ENCODE measurements around the gene NPRL2. TPM values are rescaled to one million over a fixed set of nuclear protein-coding genes. Genes with fewer than 3 reads are reported as not detected.

The NPRL2 gene
- total and polyA plus RNA-seq, 2 of the 13 experiments (the other 11 are each of a cell fraction or from before 2014, with no cell fraction given) = 30.6 to 51.4 TPM

DNA sequence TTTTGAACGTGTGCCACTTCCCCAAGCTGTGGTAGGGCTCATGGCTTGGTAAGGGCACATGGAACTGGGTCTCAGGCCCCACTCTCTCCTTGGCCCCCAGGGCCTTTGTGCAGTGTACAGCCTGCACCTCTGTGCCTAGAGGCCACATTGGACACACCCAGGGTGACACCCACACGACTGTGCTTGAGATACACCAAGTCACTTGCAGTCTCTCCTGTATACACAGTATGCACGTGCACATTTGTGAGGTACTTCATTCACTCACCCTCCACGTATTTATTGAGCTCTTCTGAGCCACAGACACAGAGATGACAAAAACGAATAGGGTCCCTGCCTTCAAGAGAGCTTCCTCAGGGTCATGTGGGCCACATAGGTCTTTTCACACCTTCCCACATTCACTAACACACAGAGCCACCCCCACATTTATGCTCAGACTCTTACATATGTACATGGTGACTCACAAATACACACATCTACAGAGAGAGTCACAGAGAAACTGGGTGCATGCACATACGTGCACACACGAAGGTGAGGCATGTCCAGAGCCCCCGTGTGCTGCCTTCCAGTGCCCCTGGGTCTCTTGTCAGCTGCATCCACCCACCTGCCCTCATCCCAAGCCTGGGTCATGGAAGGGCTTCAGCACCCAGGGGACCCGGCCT, 18.6 kb upstream of the NPRL2 start:
- H3K27ac ChIP-seq (ENCODE audit: extremely low read length, insufficient read depth, low read length) = no peak overlapping the region
- no peak overlapping the region for H3K9ac ChIP-seq (ENCODE audit: insufficient read depth, low read depth, low read length)
- no peak for FAIRE-seq
- TF ChIP-seq JUND (CRISPR knock-in tag; IDR thresholded peaks at IDR 0.05) = no peak
- no peak for TF ChIP-seq POLR2G (IDR thresholded peaks at IDR 0.05; ENCODE audit: low read depth, low read length)
- no peak for TF ChIP-seq ZNF207 (IDR thresholded peaks at IDR 0.05; ENCODE audit: borderline replicate concordance)
- CTCF ChIA-PET (ENCODE audit: low intra/inter-chr PET ratio, low total read pairs) = no interaction called here
- H3K4me2 ChIP-seq (ENCODE audit: low read depth, low read length) = no peak overlapping the region
- no peak for DNase-seq (ENCODE audit: low spot score)
- POLR2A ChIA-PET = no interaction called here
- H3K4me1 ChIP-seq (ENCODE audit: insufficient read depth, low read length) = peaks cover 7% of the 10 kb centered on the region
- BruUV-seq (replicated peaks) = no TSS peak
- H3K9me3 ChIP-seq (ENCODE audit: low read length) = no peaks in the 10 kb centered on the region
- no peaks in the 10 kb centered on the region for H3K79me2 ChIP-seq (ENCODE audit: insufficient read depth, low read length)
- intact Hi-C loops (cut with micrococcal nuclease; ENCODE audit: unreplicated experiment) (no loop called here), in situ Hi-C loops (cut with HindIII; ENCODE audit: extremely low pct_ligation_motif_present, low pct_unique_long_range_greater_than_20kb) (no loop called here)
- no peak for ATAC-seq
- H3K4me3 ChIP-seq (replicated peaks in 1 of 3; ENCODE audit: insufficient read depth in 1 of 3, low read depth in 2 of 3, low read length in 3 of 3) = no peak overlapping the region
- WGBS (ENCODE audit: low lambda C conversion rate) = 27% methylated on average over 6 of the region's 9 CpGs
- no peaks in the 10 kb centered on the region for H3K36me3 ChIP-seq (replicated peaks in 1 of 2; ENCODE audit: control insufficient read depth in 1 of 2, insufficient read depth in 2 of 2, low read length in 2 of 2)
- peaks cover 14 to 70% of the 10 kb centered on the region in 2 experiments; a peak in 4 of 5 replicates for H3K27me3 ChIP-seq (ENCODE audit: control insufficient read depth in 1 of 2, insufficient read depth in 2 of 2, low read length in 2 of 2)
- H4K20me1 ChIP-seq (ENCODE audit: insufficient read depth, low read length) = no peaks in the 10 kb centered on the region
- no peak overlapping the region for H2AFZ ChIP-seq (ENCODE audit: low read length)

DNA sequence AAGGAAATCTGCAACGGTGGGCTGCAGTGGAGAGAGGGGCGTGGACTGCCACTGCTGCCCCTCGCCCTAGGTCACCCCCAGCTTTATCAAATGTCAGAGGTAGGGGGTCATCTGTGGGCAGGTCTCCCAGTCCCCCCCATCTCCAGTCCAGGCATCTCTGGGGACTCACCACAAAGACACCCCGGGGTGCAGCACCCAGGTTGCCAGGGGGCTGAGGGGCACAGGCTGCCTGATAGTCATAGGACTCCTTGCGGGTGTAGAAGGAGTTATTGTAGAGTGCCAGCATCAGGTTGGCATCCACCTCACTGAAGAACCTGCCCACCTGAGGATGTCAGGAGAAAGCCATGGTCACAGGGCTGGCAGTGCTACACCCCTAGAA, 15.3 kb upstream of the NPRL2 start:
- ChIA-PET CTCF (ENCODE audit: low intra/inter-chr PET ratio, low total read pairs) (no interaction called here), POLR2A (no interaction called here)
- H3K9me3 ChIP-seq (ENCODE audit: low read length) = no peaks in the 10 kb centered on the region
- in situ Hi-C loops (cut with HindIII; ENCODE audit: extremely low pct_ligation_motif_present, low pct_unique_long_range_greater_than_20kb) = no loop called here
- no TSS peak for BruUV-seq (replicated peaks)
- no peaks in the 10 kb centered on the region for H3K4me1 ChIP-seq (ENCODE audit: insufficient read depth, low read length)
- H3K9ac ChIP-seq (ENCODE audit: insufficient read depth, low read depth, low read length) = no peak overlapping the region
- H4K20me1 ChIP-seq (ENCODE audit: insufficient read depth, low read length) = no peaks in the 10 kb centered on the region
- peaks cover 17 to 67% of the 10 kb centered on the region in 2 experiments; a peak in 4 of 5 replicates for H3K27me3 ChIP-seq (ENCODE audit: control insufficient read depth in 1 of 2, insufficient read depth in 2 of 2, low read length in 2 of 2)
- no peak for DNase-seq (ENCODE audit: low spot score)
- no peak for FAIRE-seq
- intact Hi-C loops (cut with micrococcal nuclease; ENCODE audit: unreplicated experiment) = no loop called here
- H3K79me2 ChIP-seq (ENCODE audit: insufficient read depth, low read length) = no peaks in the 10 kb centered on the region
- no peak overlapping the region for H2AFZ ChIP-seq (ENCODE audit: low read length)
- WGBS (ENCODE audit: low lambda C conversion rate) = 67% methylated on average over 3 of the region's 5 CpGs
- ATAC-seq = no peak
- no peaks in the 10 kb centered on the region for H3K36me3 ChIP-seq (replicated peaks in 1 of 2; ENCODE audit: control insufficient read depth in 1 of 2, insufficient read depth in 2 of 2, low read length in 2 of 2)
- no peak overlapping the region for H3K4me3 ChIP-seq (replicated peaks in 1 of 3; ENCODE audit: insufficient read depth in 1 of 3, low read depth in 2 of 3, low read length in 3 of 3)
- H3K27ac ChIP-seq (ENCODE audit: extremely low read length, insufficient read depth, low read length) = no peak overlapping the region
- no peak overlapping the region; the same call in 1 of the 2 replicates for H3K4me2 ChIP-seq (ENCODE audit: low read depth, low read length)
- TF ChIP-seq ZNF550 (CRISPR knock-in tag; IDR thresholded peaks at IDR 0.05; ENCODE audit: borderline replicate concordance) (no peak), SAP130 (CRISPR knock-in tag; IDR thresholded peaks at IDR 0.05; ENCODE audit: low read depth) (no peak), ZFP90 (CRISPR knock-in tag; IDR thresholded peaks at IDR 0.05; ENCODE audit: borderline replicate concordance) (no peak), ZNF547 (CRISPR knock-in tag; IDR thresholded peaks at IDR 0.05) (no peak), ZNF720 (CRISPR knock-in tag; IDR thresholded peaks at IDR 0.05) (no peak), TERF1 (CRISPR knock-in tag; IDR thresholded peaks at IDR 0.05) (no peak), CTCF (CRISPR knock-in tag; IDR thresholded peaks at IDR 0.05) (no peak), HNRNPUL1 (IDR thresholded peaks at IDR 0.05; ENCODE audit: low read depth, low read length) (no peak), KLF13 (CRISPR knock-in tag; IDR thresholded peaks at IDR 0.05) (no peak), NFE2L2 (IDR thresholded peaks at IDR 0.05; ENCODE audit: low read length) (no peak), PHF8 (CRISPR knock-in tag; IDR thresholded peaks at IDR 0.05) (no peak)
- TF ChIP-seq, protein P1, sequence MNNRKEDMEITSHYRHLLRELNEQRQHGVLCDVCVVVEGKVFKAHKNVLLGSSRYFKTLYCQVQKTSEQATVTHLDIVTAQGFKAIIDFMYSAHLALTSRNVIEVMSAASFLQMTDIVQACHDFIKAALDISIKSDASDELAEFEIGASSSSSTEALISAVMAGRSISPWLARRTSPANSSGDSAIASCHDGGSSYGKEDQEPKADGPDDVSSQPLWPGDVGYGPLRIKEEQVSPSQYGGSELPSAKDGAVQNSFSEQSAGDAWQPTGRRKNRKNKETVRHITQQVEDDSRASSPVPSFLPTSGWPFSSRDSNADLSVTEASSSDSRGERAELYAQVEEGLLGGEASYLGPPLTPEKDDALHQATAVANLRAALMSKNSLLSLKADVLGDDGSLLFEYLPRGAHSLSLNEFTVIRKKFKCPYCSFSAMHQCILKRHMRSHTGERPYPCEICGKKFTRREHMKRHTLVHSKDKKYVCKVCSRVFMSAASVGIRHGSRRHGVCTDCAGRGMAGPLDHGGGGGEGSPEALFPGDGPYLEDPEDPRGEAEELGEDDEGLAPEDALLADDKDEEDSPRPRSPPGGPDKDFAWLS (CRISPR knock-in tag; IDR thresholded peaks at IDR 0.05; ENCODE audit: borderline replicate concordance) = no peak

Measured in HepG2 (cell line).